ENCODE data around the gene PLXNA4.

PLXNA4 gene

GRCh38 chr7:132463922-132464321 lies 112.3 kb downstream of the PLXNA4 start:
- peaks cover 2% of the 10 kb centered on the region for H3K4me1 Mint-ChIP-seq
- H3K9me3 Mint-ChIP-seq, result no peaks in the 10 kb centered on the region
- no peaks in the 10 kb centered on the region for H3K36me3 Mint-ChIP-seq
- DNase-seq (ENCODE audit: low spot score in 2 of 2) (no peak), ATAC-seq (ENCODE audit: low read depth) (no peak)
- no peak overlapping the region for H3K4me3 Mint-ChIP-seq
- H3K27me3 Mint-ChIP-seq, result peaks cover 7% of the 10 kb centered on the region
- no peak overlapping the region for H3K27ac Mint-ChIP-seq

GRCh38 chr7:132462478-132462877 lies 113.8 kb downstream of the PLXNA4 start:
- Mint-ChIP-seq H3K9me3 (no peaks in the 10 kb centered on the region), H3K27ac (no peak overlapping the region), H3K4me1 (peaks cover 2% of the 10 kb centered on the region), H3K4me3 (no peak overlapping the region), H3K36me3 (no peaks in the 10 kb centered on the region), H3K27me3 (peaks cover 7% of the 10 kb centered on the region)
- DNase-seq (ENCODE audit: low spot score in 2 of 2) (no peak), ATAC-seq (ENCODE audit: low read depth) (no peak)

- Mint-ChIP-seq H3K4me3 (no peak overlapping the region), H3K36me3 (no peaks in the 10 kb centered on the region), H3K4me1 (peaks cover 2% of the 10 kb centered on the region), H3K27me3 (peaks cover 5% of the 10 kb centered on the region), H3K9me3 (no peaks in the 10 kb centered on the region), H3K27ac (no peak overlapping the region)
- DNase-seq (ENCODE audit: low spot score in 2 of 2) (no peak), ATAC-seq (ENCODE audit: low read depth) (no peak)
Observed at GRCh38 chr7:132461032-132461592, 115.2 kb downstream of the PLXNA4 start.

- Mint-ChIP-seq H3K4me3 (no peak overlapping the region), H3K27ac (no peak overlapping the region), H3K4me1 (peaks cover 2% of the 10 kb centered on the region), H3K27me3 (peaks cover 10% of the 10 kb centered on the region), H3K36me3 (no peaks in the 10 kb centered on the region), H3K9me3 (no peaks in the 10 kb centered on the region)
- DNase-seq (ENCODE audit: low spot score in 2 of 2) (no peak), ATAC-seq (ENCODE audit: low read depth) (no peak)
Observed at GRCh38 chr7:132458729-132459128, 117.5 kb downstream of the PLXNA4 start.

GRCh38 chr7:132457658-132458057 lies 118.6 kb downstream of the PLXNA4 start:
- Mint-ChIP-seq H3K27ac (no peak overlapping the region), H3K27me3 (peaks cover 10% of the 10 kb centered on the region), H3K9me3 (no peaks in the 10 kb centered on the region), H3K4me3 (no peak overlapping the region), H3K4me1 (peaks cover 2% of the 10 kb centered on the region), H3K36me3 (no peaks in the 10 kb centered on the region)
- ATAC-seq (ENCODE audit: low read depth), result no peak
- no peak for DNase-seq (ENCODE audit: low spot score in 2 of 2)

GRCh38 chr7:132456418-132456817 lies 119.9 kb downstream of the PLXNA4 start:
- DNase-seq (ENCODE audit: low spot score in 2 of 2) (no peak), ATAC-seq (ENCODE audit: low read depth) (no peak)
- Mint-ChIP-seq H3K4me1 (peaks cover 2% of the 10 kb centered on the region), H3K27me3 (peaks cover 10% of the 10 kb centered on the region), H3K4me3 (no peak overlapping the region), H3K36me3 (no peaks in the 10 kb centered on the region), H3K9me3 (no peaks in the 10 kb centered on the region), H3K27ac (no peak overlapping the region)

- H3K36me3 Mint-ChIP-seq, result no peaks in the 10 kb centered on the region
- no peaks in the 10 kb centered on the region for H3K4me1 Mint-ChIP-seq
- DNase-seq (ENCODE audit: low spot score in 2 of 2) (no peak), ATAC-seq (ENCODE audit: low read depth) (no peak)
- no peak overlapping the region for H3K27ac Mint-ChIP-seq
- no peaks in the 10 kb centered on the region for H3K9me3 Mint-ChIP-seq
- peaks cover 11% of the 10 kb centered on the region for H3K27me3 Mint-ChIP-seq
- no peak overlapping the region for H3K4me3 Mint-ChIP-seq
Observed at GRCh38 chr7:132455378-132455777, 120.9 kb downstream of the PLXNA4 start.

- no peak for ATAC-seq (ENCODE audit: low read depth)
- H3K27me3 Mint-ChIP-seq, result peaks cover 11% of the 10 kb centered on the region
- no peaks in the 10 kb centered on the region for H3K36me3 Mint-ChIP-seq
- no peak overlapping the region for H3K4me3 Mint-ChIP-seq
- H3K9me3 Mint-ChIP-seq, result peaks cover 1% of the 10 kb centered on the region
- H3K4me1 Mint-ChIP-seq, result no peaks in the 10 kb centered on the region
- no peak overlapping the region for H3K27ac Mint-ChIP-seq
- no peak for DNase-seq (ENCODE audit: low spot score in 2 of 2)
Observed at GRCh38 chr7:132453826-132454225, 122.4 kb downstream of the PLXNA4 start.

- no peak for ATAC-seq (ENCODE audit: low read depth)
- Mint-ChIP-seq H3K27me3 (peaks cover 8% of the 10 kb centered on the region), H3K4me1 (no peaks in the 10 kb centered on the region), H3K27ac (no peak overlapping the region), H3K36me3 (no peaks in the 10 kb centered on the region), H3K4me3 (no peak overlapping the region), H3K9me3 (peaks cover 1% of the 10 kb centered on the region)
- DNase-seq (ENCODE audit: low spot score in 2 of 2), result no peak
Observed at GRCh38 chr7:132451161-132451560, 125.1 kb downstream of the PLXNA4 start.

- no peak overlapping the region for H3K27ac Mint-ChIP-seq
- H3K9me3 Mint-ChIP-seq, result peaks cover 1% of the 10 kb centered on the region
- ATAC-seq (ENCODE audit: low read depth) (no peak), DNase-seq (ENCODE audit: low spot score in 2 of 2) (no peak)
- H3K36me3 Mint-ChIP-seq, result no peaks in the 10 kb centered on the region
- no peak overlapping the region for H3K4me3 Mint-ChIP-seq
- H3K4me1 Mint-ChIP-seq, result no peaks in the 10 kb centered on the region
- peaks cover 8% of the 10 kb centered on the region for H3K27me3 Mint-ChIP-seq
Observed at GRCh38 chr7:132450696-132451095, 125.6 kb downstream of the PLXNA4 start.

GRCh38 chr7:132450188-132450587 lies 126.1 kb downstream of the PLXNA4 start:
- peaks cover 1% of the 10 kb centered on the region for H3K9me3 Mint-ChIP-seq
- H3K27ac Mint-ChIP-seq, result no peak overlapping the region
- no peaks in the 10 kb centered on the region for H3K4me1 Mint-ChIP-seq
- peaks cover 1% of the 10 kb centered on the region for H3K36me3 Mint-ChIP-seq
- no peak overlapping the region for H3K4me3 Mint-ChIP-seq
- DNase-seq (ENCODE audit: low spot score in 2 of 2) (no peak), ATAC-seq (ENCODE audit: low read depth) (no peak)
- H3K27me3 Mint-ChIP-seq, result peaks cover 7% of the 10 kb centered on the region

- Mint-ChIP-seq H3K36me3 (peaks cover 1% of the 10 kb centered on the region), H3K4me1 (no peaks in the 10 kb centered on the region), H3K4me3 (no peak overlapping the region), H3K27ac (no peak overlapping the region), H3K9me3 (peaks cover 1% of the 10 kb centered on the region), H3K27me3 (peaks cover 5% of the 10 kb centered on the region)
- ATAC-seq (ENCODE audit: low read depth) (no peak), DNase-seq (ENCODE audit: low spot score in 2 of 2) (no peak)
Observed at GRCh38 chr7:132446666-132447278, 129.5 kb downstream of the PLXNA4 start.

GRCh38 chr7:132446260-132446659 lies 130.0 kb downstream of the PLXNA4 start:
- Mint-ChIP-seq H3K9me3 (peaks cover 1% of the 10 kb centered on the region), H3K36me3 (peaks cover 1% of the 10 kb centered on the region), H3K27me3 (peaks cover 5% of the 10 kb centered on the region), H3K4me3 (no peak overlapping the region), H3K27ac (no peak overlapping the region), H3K4me1 (no peaks in the 10 kb centered on the region)
- ATAC-seq (ENCODE audit: low read depth) (no peak), DNase-seq (ENCODE audit: low spot score in 2 of 2) (no peak)

GRCh38 chr7:132443761-132444520 lies 132.3 kb downstream of the PLXNA4 start:
- Mint-ChIP-seq H3K9me3 (no peaks in the 10 kb centered on the region), H3K36me3 (peaks cover 1% of the 10 kb centered on the region), H3K27ac (no peak overlapping the region), H3K4me3 (no peak overlapping the region), H3K4me1 (no peaks in the 10 kb centered on the region), H3K27me3 (peaks cover 3% of the 10 kb centered on the region)
- DNase-seq (ENCODE audit: low spot score in 2 of 2) (no peak), ATAC-seq (ENCODE audit: low read depth) (no peak)
